ENCODE measurements around the gene MTERF4.
A peak's percentile ranks its signal among the peaks of the same experiment; 100 is the strongest.

Gene MTERF4

DNA sequence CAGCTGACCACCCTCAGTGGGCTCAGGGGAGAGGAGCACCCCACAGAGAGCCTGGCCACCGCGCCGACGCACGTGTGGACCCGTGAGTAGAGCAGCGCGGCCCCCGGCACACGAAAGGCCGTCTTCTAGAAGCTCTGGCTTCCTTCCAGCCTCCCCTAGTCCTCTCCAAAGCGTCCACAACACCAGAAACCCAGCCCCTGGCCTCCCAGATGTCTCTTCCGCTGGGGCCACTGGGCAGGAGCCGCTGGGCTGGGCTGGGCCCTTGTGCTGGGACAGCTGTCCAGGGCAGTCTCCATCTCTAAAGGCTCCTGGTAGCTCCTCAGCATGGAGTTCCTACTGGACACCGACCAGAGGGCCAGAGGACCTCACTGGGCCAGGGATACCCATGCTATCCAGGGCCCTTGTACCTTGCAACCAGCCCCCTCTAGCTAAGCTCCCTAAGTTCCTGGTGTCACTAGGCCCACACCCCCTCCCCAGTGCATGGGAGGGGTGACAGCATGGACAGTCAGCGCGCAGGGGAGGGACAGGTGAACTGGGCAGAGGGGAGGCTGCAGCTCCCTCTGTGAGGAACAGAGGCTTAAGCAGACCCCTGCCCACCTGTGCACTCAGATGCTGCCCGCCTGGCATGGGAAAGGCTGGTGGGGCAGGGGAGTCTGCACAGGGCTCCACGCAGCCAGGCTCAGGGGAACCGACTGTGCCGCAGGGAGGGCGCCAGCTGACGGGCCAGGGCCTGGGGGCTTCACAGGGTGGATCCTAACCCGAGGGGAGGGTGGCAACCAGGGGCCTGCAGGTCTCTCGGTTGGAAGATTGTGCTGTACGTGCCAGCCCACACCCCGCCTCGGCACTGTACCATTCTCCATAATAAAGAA lies 32.9 kb downstream of the MTERF4 start:
- no peak for DNase-seq (ENCODE audit: low read depth in 2 of 2)

DNA sequence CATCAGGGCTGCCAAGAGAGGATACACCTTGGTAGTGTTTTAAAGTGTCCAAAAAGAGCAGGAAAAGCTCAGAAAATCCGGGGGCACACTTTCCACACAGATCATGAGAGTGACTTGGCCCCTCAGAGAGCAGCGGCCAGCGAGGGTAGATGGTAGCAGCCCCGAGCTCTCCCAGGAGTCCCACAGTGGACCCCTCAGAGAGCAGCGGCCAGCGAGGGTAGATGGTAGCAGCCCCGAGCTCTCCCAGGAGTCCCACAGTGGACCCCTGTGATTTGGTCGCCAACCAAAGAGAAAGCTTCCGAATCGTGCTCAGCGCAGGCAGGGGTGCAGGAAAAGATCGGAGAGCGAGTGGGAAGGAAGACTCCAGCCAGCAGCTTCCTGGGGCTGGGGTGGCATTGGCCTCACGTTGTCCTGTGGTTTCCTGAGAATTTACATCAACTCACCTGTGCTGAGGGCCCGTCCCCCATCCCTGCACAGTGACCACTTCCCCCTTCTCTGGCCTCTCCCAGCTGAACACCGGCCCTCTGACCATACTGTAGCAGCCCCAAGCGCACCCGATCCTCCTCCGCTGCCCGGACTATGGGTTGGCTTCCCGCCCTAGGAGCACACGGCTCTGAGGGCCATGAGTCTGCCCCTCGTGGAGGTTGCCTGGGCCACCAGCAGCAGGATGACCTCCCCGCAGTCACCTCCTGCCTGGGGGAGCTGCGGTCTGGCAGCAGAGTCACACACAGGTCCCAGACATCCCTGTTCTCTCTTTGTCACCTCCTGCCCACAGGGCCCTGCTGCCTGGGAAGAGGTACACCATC lies 33.7 kb downstream of the MTERF4 start:
- no peak for DNase-seq (ENCODE audit: low read depth in 2 of 2)

DNA sequence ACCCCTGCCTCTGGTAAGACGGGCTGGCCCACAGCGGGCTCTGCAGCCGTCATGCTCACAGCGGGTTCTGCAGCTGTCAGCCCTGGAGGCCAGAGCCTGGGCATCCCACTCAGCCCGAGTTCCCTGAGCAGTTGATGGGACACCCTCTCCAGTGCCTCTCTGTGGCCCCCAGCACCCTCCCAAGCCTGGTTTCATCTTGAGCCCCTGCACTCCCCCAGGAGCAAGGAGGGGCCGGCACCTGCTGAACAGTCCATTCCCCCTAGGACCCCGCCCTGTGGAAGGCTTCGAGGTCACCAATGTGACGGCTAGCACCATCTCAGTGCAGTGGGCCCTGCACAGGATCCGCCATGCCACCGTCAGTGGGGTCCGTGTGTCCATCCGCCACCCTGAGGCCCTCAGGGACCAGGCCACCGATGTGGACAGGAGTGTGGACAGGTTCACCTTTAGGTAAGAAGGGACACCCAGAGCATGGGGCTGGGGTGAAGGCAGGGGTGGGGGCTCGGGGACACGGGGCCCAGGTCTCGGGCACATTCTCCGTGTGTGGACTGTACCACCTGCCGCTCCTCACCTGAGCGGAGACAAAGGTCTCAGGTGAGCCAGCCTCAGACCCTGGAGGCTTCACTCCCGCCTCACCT lies 34.5 kb downstream of the MTERF4 start:
- DNase-seq (ENCODE audit: low read depth in 2 of 2): no peak

DNA sequence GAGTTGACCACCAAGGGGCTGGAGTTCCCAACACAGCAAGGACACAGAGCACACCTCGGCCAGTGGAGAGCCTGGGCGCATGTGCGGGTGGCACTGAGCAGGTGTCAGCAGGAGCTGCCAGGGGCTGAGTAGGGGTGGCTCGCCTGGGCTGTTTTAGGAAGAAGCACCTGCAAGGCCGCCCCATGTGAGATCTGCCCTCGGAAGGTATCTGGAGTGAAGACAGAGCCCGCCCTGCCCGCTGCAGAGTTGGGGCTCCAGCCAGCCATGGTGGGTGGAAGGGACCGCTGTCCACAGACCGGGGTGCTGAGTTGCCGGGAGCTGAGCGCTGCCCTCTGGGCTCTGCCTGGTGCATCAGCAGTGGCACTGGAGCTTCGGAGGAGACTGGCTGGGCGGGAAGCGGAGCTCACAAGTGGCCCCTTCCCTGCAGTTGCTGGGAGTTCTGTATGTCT lies 35.2 kb downstream of the MTERF4 start:
- DNase-seq (ENCODE audit: low read depth in 2 of 2): no peak

DNA sequence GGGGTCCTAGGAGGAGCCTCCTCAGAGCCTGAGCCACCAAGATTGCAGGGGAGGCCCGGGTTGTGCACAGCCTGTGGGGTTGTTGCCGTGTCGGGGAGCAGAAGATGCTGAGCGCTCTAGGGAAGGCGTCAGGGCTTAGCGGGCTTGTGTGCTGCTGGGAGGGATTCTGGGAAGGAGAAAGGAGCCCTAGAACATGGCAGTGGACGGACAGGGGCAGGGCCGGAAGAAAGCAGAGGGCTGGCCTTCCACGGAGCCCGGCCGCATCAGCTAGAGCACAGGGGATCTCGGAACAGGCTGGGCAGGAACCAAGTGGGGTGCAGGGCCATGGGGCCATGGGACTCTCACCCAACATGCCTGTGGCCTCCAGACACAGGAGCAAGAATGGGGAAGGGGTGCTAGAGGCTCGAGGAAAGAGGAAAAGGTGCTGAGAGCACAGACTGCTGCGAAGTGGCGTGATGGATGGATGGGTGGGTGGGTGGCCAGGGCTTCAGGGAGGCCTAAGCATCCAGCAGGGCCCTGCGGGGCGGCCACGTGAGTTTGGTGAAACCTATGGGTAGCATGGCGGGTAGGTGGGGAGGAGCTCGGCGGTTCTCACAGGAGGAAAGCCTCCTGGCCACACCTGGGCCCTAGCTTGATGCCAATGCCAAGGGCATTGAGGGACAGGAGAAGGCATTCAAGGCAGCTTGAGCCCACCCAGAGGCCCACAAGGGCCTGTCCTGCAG lies 35.8 kb downstream of the MTERF4 start:
- no peak for DNase-seq (ENCODE audit: low read depth in 2 of 2)

DNA sequence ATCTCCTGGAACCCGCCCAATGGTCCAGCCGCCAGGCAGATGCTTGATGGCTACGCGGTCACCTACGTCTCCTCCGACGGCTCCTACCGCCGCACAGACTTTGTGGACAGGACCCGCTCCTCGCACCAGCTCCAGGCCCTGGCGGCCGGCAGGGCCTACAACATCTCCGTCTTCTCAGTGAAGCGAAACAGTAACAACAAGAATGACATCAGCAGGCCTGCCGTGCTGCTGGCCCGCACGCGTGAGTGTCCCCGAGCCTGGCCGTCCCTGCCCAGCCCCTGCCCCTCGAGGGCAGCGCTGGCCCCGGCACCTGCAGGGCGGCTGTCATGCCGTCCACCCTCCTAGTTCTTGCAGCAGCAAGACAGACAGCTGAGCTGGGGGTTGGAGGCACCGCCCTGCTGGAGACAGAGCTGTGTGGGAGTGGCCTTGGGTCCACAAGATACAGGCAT lies 36.7 kb downstream of the MTERF4 start:
- DNase-seq (ENCODE audit: low read depth in 2 of 2): no peak

DNA sequence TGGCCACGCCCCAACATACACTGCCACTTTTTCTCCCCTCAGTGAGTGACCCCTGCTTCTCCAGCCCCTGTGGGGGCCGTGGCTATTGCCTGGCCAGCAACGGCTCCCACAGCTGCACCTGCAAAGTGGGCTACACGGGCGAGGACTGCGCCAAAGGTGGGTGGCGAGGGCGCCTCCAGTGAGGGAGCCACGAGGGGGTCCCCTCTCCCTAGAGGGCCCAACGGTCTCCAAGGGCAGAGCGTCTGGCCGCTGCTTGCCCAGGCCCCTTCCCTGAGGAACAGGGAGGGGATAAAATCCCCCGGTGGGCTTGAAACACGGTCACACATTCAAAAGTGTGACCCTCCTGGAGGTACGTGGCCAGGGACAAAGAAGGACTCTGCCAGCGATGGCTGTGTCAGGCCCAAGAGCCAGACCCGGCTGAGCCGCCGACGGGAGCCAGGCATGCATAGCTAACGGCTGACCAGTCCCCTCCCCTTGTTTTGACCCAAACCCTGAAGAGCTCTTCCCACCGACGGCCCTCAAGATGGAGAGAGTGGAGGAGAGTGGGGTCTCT lies 37.2 kb downstream of the MTERF4 start:
- DNase-seq (ENCODE audit: low read depth in 2 of 2): no peak

DNA sequence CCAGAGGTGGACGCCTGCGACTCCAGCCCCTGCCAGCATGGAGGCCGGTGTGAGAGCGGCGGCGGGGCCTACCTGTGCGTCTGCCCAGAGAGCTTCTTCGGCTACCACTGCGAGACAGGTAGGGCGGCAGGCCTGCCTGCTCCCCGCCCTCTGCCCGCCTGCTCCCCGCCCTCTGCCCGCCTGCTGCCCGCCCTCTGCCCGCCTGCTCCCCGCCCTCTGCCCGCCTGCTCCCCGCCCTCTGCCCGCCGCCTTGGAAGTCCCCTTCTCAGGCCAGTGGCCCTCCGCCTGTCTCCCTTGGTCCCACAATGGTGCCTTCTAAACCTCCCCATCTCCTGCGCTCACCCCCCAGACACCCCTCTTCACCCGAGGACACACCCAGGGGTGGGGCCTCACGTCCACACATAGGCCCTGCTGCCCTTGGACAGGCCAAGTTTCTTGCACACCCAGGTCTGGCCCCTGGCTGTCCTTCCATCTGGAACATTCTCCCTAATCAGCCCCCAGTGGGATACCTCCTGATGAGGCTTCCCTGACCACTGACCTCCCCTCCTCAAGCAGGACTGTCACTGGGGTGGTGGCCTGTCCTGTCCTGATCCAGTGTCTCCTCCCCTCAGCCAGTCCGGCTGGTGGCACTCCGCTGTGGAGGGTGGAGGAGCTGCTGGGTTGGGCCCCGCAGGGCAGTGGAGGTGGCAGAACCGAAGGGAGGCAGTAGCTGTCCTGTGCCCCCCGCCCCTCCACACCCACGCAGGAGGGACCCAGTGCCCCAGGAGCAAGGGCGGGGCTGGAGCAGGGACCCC lies 37.9 kb downstream of the MTERF4 start:
- peak; percentile 20 to 32 for DNase-seq (ENCODE audit: low read depth in 2 of 2)

DNA sequence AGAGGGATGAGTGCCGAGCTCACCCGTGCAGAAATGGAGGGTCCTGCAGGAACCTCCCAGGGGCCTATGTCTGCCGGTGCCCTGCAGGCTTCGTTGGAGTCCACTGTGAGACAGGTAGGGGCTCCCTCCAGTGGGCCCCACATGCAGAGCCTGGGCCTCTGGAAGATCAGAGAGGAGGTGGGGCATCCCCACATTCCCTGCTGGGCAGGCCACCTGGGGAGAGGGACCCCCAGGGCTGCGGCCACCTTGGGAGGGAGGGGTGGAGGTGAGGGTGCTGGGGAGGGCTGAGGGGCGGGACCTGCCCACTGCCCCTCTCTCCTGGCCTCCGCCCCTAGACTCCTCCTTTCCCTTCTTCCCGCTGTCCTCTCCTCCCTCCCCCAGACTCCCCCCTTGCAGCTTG lies 38.5 kb downstream of the MTERF4 start:
- no peak for DNase-seq (ENCODE audit: low read depth in 2 of 2)

DNA sequence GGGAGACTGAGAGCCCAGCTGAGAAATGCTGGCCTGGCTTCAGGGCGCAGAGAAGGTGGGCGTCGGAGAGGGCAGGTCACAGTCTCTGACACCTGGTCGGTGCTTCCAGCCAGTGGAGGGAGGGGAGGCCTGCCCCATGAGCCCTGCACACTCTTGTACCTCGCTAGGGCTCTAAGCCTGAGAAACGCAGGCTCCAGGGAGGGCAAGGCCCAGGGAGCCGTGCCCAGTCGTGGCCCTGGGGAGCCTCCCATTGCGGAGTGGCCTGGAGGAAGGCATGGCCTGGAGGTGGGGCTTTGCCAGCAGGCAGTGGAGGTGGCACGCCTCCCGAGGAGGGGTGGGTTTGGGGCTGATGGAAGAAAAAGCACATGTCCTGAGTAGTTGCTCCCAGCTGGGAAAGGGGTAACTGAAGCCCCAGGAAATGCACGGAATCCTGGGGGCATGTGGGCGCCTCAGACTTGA lies 39.0 kb downstream of the MTERF4 start:
- no peak for DNase-seq (ENCODE audit: low read depth in 2 of 2)

DNA sequence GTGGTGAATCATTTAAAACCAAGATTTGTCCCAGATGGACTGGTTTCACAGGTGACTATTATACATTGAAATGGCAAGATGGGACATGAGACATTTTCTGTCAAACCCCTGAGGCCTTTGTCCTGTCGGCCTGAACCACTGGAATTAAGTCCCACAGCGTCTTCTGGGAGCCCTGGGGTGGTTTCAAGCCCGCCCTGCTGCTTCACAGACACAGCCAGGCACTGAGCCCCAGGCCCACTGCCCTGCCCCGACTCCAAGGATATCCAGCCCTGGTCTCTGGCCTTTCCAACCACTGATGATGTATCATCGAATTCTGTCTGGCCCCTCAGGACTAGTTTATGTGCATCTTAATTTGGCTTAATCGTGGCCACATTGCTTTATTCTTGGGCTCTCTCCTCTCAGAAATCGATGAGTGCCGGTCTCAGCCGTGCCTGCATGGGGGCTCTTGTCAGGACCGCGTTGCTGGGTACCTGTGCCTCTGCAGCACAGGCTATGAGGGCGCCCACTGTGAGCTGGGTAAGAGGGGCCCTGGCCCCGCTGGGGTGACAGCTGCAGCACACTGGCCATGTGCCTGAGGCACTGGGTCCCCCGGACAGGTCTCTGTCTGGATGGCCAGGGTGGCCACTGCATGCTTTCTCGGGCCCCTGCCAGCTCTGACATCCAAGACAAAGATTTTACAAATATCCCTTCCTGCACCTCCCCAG lies 39.5 kb downstream of the MTERF4 start:
- no peak for DNase-seq (ENCODE audit: low read depth in 2 of 2)

DNA sequence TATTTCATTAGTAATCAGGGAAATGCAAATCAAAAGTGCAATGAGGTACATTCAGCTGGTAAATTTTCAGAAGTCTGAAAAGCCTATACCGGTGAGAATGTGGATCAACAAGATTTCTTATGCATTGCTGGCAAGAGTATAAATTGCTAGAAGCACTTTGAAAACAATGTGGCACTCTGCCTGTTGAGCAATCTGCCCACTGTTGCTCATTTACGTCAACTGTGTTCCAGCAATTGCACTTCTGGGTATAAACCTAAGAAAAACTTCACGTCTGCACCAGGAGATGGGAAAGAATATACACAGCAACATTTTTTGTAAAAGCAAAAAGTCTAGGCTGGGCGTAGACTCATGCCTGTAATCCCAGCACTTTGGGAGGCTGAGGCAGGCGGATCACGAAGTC lies 40.8 kb downstream of the MTERF4 start:
- no peak for DNase-seq (ENCODE audit: low read depth in 2 of 2)

DNA sequence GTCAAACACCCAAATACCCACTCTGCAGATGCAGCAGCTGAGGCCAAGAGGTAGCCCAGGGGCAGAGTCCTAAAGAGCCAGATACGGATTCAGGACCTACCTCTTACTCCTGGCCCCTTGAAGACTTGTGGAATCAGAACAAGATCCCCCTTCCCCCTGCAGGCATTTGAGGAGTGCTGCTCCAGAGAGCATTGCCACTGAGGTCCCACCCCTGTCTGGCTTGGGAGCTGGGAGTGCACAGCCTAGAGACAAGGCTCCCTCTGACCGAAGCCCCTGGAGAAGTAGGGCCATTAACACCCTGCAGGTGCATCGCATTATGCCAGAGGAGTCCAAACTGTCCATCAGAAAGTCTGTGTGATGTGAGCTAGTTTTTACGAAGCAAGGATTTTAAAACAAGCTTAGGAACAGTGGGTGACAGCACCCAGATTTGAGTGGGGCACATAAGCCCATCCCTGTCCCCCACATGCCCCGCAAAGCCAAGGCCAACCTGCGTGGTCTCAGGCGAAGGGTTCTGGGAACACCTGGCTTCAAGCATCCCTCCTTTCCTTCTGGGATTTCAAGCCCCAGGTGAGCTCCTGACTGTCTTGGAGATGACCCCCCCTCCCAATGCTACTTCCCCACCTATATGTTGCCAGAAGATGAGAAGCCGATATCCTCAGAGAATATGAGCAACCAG lies 48.4 kb downstream of the MTERF4 start:
- no peak for DNase-seq (ENCODE audit: low read depth in 2 of 2)

DNA sequence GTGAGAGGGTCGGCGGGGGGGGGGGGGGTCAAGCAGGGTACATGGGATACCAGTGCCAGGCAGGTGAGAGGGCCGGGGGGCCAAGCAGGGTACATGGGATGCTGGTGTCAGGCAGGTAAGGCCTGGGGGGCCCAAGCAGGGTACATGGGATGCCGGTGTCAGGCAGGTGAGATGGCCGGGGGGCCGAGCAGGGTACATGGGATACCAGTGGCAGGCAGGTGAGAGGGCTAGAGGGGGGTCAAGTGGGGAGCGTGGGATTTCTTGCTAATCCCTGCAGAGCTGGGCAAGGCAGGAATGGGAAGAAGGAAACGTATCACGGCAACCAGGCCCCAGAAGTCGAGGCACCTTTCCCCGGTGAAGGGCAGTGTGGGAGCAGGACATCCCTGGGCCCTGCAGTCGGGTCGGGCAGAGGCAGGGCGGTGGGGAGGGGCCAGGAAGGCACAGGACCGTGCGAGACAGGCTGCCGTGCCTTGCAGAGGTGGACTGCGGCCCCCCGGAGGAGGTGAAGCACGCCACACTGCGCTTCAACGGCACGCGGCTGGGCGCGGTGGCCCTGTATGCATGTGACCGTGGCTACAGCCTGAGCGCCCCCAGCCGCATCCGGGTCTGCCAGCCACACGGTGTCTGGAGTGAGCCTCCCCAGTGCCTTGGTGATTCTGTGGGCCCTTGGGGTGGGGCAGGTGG lies 49.3 kb downstream of the MTERF4 start:
- DNase-seq (ENCODE audit: low read depth in 2 of 2): no peak

DNA sequence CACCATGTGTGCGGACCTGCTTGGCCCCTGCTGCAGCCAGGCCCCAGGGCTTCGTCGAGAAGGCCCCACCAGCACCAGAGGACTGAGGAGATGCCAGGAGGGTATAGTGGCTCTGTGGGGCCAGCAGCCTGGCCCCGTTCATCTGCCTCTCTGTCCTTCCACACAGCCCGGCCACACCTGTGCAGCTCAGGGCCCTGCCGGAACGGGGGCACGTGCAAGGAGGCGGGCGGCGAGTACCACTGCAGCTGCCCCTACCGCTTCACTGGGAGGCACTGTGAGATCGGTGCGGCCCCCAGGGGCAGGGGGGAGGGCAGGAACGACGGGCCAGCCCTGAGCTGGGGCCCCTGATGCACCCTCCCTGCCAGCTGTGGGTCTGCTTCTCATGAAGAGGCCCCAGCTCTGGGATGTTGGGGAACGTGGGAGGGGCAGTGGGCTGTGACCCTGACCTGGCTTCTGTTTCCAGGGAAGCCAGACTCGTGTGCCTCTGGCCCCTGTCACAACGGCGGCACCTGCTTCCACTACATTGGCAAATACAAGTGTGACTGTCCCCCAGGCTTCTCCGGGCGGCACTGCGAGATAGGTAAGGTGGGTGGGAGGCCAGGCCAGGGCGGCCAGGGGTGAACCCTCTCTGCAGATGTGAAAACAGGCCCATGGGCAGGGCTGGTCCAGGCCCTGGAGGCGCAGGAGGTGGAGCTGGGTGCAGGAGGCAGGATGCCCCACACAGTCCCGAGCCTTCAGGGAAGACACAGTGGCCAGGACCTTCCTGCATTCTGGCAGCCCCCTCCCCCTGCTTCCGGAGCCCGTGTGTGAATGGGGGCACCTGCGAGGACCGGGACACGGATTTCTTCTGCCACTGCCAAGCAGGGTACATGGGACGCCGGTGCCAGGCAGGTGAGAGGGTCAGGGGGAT lies 50.3 kb downstream of the MTERF4 start:
- no peak for DNase-seq (ENCODE audit: low read depth in 2 of 2)

DNA sequence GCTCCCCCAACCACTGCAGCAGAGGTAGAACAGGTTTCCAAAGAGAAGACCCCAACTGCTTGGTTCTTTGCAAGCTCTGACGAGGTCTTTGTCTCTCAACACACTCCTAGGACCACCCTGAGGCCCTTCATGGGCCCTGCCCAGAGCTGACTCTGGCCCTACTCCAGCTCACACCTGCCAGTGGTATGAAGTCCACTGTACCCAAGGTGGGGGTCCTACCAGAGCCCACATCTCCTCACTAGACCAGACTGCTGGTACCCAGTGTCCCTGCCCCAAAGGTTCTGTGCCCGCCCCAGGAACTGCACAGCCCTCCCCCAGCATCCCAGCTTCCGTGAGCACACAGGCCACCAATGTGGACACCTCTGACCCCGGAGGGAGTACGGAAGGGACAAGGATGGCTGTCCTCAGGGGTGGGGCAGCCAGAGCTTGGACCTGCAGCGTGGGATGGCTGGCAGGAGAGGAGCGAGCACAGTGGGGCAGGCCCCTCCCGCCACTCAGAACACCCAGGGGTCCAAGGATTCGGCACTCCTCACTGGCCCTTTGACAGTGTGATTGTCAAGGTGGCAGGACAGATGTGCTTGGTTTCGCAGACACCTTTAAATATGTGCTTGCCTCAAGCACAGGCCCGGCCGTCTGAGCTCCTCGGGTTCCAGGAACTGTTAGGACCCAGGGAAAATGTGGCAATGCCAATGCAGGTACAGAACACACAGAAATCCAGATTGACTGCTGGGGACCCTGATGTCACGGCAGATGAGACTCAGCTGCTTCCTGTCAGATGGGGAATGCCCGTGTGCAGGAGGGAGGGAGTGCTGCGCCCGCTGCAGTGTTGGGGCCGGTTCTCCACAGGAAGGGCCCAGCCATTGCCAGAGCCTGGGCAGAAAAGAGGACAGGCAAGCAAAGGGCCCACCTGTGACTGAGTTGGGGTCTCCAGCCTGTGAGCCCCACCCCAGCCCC lies 51.2 kb downstream of the MTERF4 start:
- DNase-seq (ENCODE audit: low read depth in 2 of 2): no peak
